IMR-90 (cell line): ENCODE measurements around the gene ST6GALNAC2.

ENCODE experiments used
- CEBPB ChIP-seq: IDR thresholded peaks from 2 replicates; pipeline ENCODE4 v1.6.1; 2012; ENCODE audit warnings: low read depth, low read length, improper control_type of control experiment
- CHD1 ChIP-seq: IDR thresholded peaks from 2 replicates; pipeline ENCODE4 v1.6.1; 2012; ENCODE audit warnings: low read depth, low read length, improper control_type of control experiment
- FOS ChIP-seq: fragments of 150-350 bp; IDR thresholded peaks from 2 replicates; pipeline ENCODE4 v1.6.1; 2016; ENCODE audit warnings: low read depth, low read length
- MAFK ChIP-seq: IDR thresholded peaks from 2 replicates; pipeline ENCODE4 v1.6.1; 2012; ENCODE audit warnings: low read depth, low read length, improper control_type of control experiment
- MXI1 ChIP-seq: IDR thresholded peaks from 2 replicates; pipeline ENCODE4 v1.6.1; 2012; ENCODE audit warnings: low read depth, mild to moderate bottlenecking, low read length, moderate library complexity, borderline replicate concordance
- POLR2A ChIP-seq: IDR thresholded peaks from 2 replicates; pipeline ENCODE4 v1.6.1; 2012; ENCODE audit warnings: mild to moderate bottlenecking, low read depth, low read length
- RAD21 ChIP-seq: IDR thresholded peaks from 2 replicates; pipeline ENCODE4 v1.6.1; 2012; ENCODE audit warnings: low read length, improper control_type of control experiment
- USF2 ChIP-seq: fragments of 150-350 bp; IDR thresholded peaks from 2 replicates; pipeline ENCODE4 v1.6.1; 2017; ENCODE audit warnings: mild to moderate bottlenecking, antibody characterized with exemption, low read length, low read depth
- TF ChIP-seq, protein P1 (sequence below): conservative IDR thresholded peaks from 2 replicates; pipeline ENCODE4 v1.5.1; 2012; ENCODE audit warnings: mild to moderate bottlenecking, low read depth, low read length, improper control_type of control experiment

GRCh38 chr17:76578376-76578775 lies 7.3 kb downstream of the ST6GALNAC2 start:
- TF ChIP-seq FOS (no peak), POLR2A (no peak), MAFK (no peak), MXI1 (no peak), RAD21 (no peak), CHD1 (no peak), CEBPB (no peak), USF2 (no peak)
- TF ChIP-seq, protein P1, sequence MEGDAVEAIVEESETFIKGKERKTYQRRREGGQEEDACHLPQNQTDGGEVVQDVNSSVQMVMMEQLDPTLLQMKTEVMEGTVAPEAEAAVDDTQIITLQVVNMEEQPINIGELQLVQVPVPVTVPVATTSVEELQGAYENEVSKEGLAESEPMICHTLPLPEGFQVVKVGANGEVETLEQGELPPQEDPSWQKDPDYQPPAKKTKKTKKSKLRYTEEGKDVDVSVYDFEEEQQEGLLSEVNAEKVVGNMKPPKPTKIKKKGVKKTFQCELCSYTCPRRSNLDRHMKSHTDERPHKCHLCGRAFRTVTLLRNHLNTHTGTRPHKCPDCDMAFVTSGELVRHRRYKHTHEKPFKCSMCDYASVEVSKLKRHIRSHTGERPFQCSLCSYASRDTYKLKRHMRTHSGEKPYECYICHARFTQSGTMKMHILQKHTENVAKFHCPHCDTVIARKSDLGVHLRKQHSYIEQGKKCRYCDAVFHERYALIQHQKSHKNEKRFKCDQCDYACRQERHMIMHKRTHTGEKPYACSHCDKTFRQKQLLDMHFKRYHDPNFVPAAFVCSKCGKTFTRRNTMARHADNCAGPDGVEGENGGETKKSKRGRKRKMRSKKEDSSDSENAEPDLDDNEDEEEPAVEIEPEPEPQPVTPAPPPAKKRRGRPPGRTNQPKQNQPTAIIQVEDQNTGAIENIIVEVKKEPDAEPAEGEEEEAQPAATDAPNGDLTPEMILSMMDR, result no peak
